Measurements from ENCODE around the gene PIGU.

- TF ChIP-seq EZH2phosphoT487 (conservative IDR thresholded peaks at IDR 0.05; ENCODE audit: low read length) (no peak), CTCF (IDR thresholded peaks at IDR 0.05; ENCODE audit: insufficient read depth, low read length, poor library complexity, severe bottlenecking) (no peak)
Observed at GRCh38 chr20:34639755-34640222, 37.1 kb downstream of the PIGU start.
